ENCODE data around the gene VWA3A.
"Not testable (repeated sequence)": the region's sequence is repeated elsewhere in the genome, so short reads cannot be mapped to it uniquely, and the experiment has no call there.

Gene VWA3A

GRCh38 chr16:22092143-22092933 lies at the start of gene VWA3A:
Gene VWA3A, plus strand, starts transcription at chr16:22092541. Its CDS starts 97 bp downstream, at chr16:22092638.
- DNase-seq (ENCODE audit: low read depth): peak; percentile 35
- TF ChIP-seq CTCF (IDR thresholded peaks at IDR 0.05; ENCODE audit: low read depth, low read length, missing control alignments): no peak
- in situ Hi-C loops (cut with HindIII; ENCODE audit: low sequenced_read_pairs): loop anchor here (25.0 kb wide), 1 partner anchor 95 kb away; no protein-coding TSS in a partner anchor
- H3K4me3 ChIP-seq (ENCODE audit: low read depth, low read length): no peak within 1 kb of the TSS

- not testable (repeated sequence) for DNase-seq (ENCODE audit: low read depth)
These were observed 48.5 kb upstream of the VWA3A start for GRCh38 chr16:22043882-22044281.

GRCh38 chr16:22045888-22046287 lies 46.5 kb upstream of the VWA3A start:
- DNase-seq (ENCODE audit: low read depth); H3K4me3 ChIP-seq (ENCODE audit: low read depth, low read length); in situ Hi-C loops (cut with HindIII; ENCODE audit: low sequenced_read_pairs): not testable (repeated sequence)

More at GRCh38 chr16:22043882-22044281, 48.5 kb upstream of the VWA3A start:
- H3K4me3 ChIP-seq (ENCODE audit: low read depth, low read length); in situ Hi-C loops (cut with HindIII; ENCODE audit: low sequenced_read_pairs): not testable (repeated sequence)

GRCh38 chr16:22050963-22051362 lies 41.4 kb upstream of the VWA3A start:
- TF ChIP-seq CTCF (IDR thresholded peaks at IDR 0.05; ENCODE audit: low read depth, low read length, missing control alignments): no peak
- H3K4me3 ChIP-seq (ENCODE audit: low read depth, low read length): no peak overlapping the region
- DNase-seq (ENCODE audit: low read depth): no peak
- in situ Hi-C loops (cut with HindIII; ENCODE audit: low sequenced_read_pairs): no loop called here

- no peak overlapping the region for H3K4me3 ChIP-seq (ENCODE audit: low read depth, low read length)
- DNase-seq (ENCODE audit: low read depth): no peak
- in situ Hi-C loops (cut with HindIII; ENCODE audit: low sequenced_read_pairs): no loop called here
- TF ChIP-seq CTCF (IDR thresholded peaks at IDR 0.05; ENCODE audit: low read depth, low read length, missing control alignments): no peak
These were observed 39.4 kb upstream of the VWA3A start for GRCh38 chr16:22052980-22053379.

- no peak overlapping the region for H3K4me3 ChIP-seq (ENCODE audit: low read depth, low read length)
- DNase-seq (ENCODE audit: low read depth): no peak
- TF ChIP-seq CTCF (IDR thresholded peaks at IDR 0.05; ENCODE audit: low read depth, low read length, missing control alignments): no peak
- in situ Hi-C loops (cut with HindIII; ENCODE audit: low sequenced_read_pairs): no loop called here
These were observed 38.4 kb upstream of the VWA3A start for GRCh38 chr16:22053921-22054341.

- DNase-seq (ENCODE audit: low read depth): no peak
- in situ Hi-C loops (cut with HindIII; ENCODE audit: low sequenced_read_pairs): no loop called here
These were observed 37.3 kb upstream of the VWA3A start for GRCh38 chr16:22054847-22055590.

More at GRCh38 chr16:22054847-22055590, 37.3 kb upstream of the VWA3A start:
- no peak for TF ChIP-seq CTCF (IDR thresholded peaks at IDR 0.05; ENCODE audit: low read depth, low read length, missing control alignments)
- H3K4me3 ChIP-seq (ENCODE audit: low read depth, low read length): no peak overlapping the region

Measured in astrocyte of the cerebellum (primary cell).